Heart right ventricle (tissue), 16 donors: Measurements from ENCODE around the gene LYPD1. TPM values are rescaled to one million over a fixed set of nuclear protein-coding genes. Genes with fewer than 3 reads are reported as not detected.

Experiments used
- ATAC-seq, 8 donors: fragments of 200-7000 bp; cut with Tn5 transposase; one replicate each; pipeline ENCODE4 v1.9.1; 2020; ENCODE audit warnings: mild to moderate bottlenecking in 8 of 8, moderate library complexity in 8 of 8, moderate number of reproducible peaks in 1 of 8
- DNase-seq, 2 donors: peaks; one replicate each; pipeline ENCODE4 v3.0.0-alpha.2; 2020
- H3K27ac ChIP-seq, 10 donors: fragments of 200-600 bp; sonication (generic) in 2 of 10; one replicate each; pipeline versions ENCODE4 v1.5.0 to v1.8.0; 2020 to 2022; ENCODE audit warnings: mild to moderate bottlenecking in 3 of 10
- H3K27me3 ChIP-seq, 7 donors: fragments of 200-600 bp; one replicate each; pipeline ENCODE4 v1.8.0; 2021 to 2022; ENCODE audit warnings: mild to moderate bottlenecking in 2 of 7
- H3K36me3 ChIP-seq, 9 donors: fragments of 200-600 bp; sonication (generic) in 1 of 9; one replicate each; pipeline versions ENCODE4 v1.5.0 to v1.8.0; 2020 to 2022; ENCODE audit warnings: mild to moderate bottlenecking in 2 of 9
- H3K4me1 ChIP-seq, 9 donors: fragments of 200-600 bp; sonication (generic) in 1 of 9; one replicate each; pipeline versions ENCODE4 v1.5.0 to v1.8.0; 2020 to 2022; ENCODE audit warnings: mild to moderate bottlenecking in 4 of 9
- H3K4me3 ChIP-seq, 10 donors: fragments of 200-600 bp; sonication (generic) in 2 of 10; one replicate each; pipeline versions ENCODE4 v1.5.0 to v1.8.0; 2020 to 2022; ENCODE audit warnings: mild to moderate bottlenecking in 7 of 10, moderate library complexity in 2 of 10
- H3K9me3 ChIP-seq, 11 donors: fragments of 200-600 bp in 10 of 11; sonication (generic) in 2 of 11; one replicate each; pipeline versions ENCODE4 v1.5.0 to v1.8.0; 2013 to 2022; ENCODE audit warnings: mild to moderate bottlenecking in 2 of 11, control low read depth in 1 of 11, moderate library complexity in 1 of 11
- CTCF ChIP-seq, 9 donors: fragments of 200-600 bp; sonication (generic) in 2 of 9; IDR thresholded peaks; one replicate each; pipeline versions ENCODE4 v1.5.0 to v1.8.0; 2021 to 2022; ENCODE audit warnings: antibody characterized with exemption in 9 of 9, mild to moderate bottlenecking in 5 of 9, moderate library complexity in 1 of 9
- WGBS, 2 donors: extraction: QIAGEN DNeasy Blood & Tissue Kit; methylation state at CpG; one replicate each; pipeline ENCODE4 v1.1.7; 2013; ENCODE audit warnings: inconsistent platforms in 1 of 2; 5-methylcytosine and 5-hydroxymethylcytosine counted together
- intact Hi-C, 10 donors: fragments of 100-400 bp; cut with DNase I; formaldehyde crosslinking; loops; one replicate each; pipeline versions ENCODE4 v1.11.1 to v1.14.2; 2022
- long read RNA-seq, 3 donors: library from polyadenylated mRNA; unstranded; transcript quantifications; one replicate each; pipeline ENCODE4 v2.0.0, GENCODE V29; 2020 to 2021
- polyA plus RNA-seq, 2 donors: library from polyadenylated mRNA; stranded (reverse); fragments of 200-250 nt; gene quantifications; one replicate each; pipeline ENCODE4 v1.2.3, GENCODE V29; 2013
- total RNA-seq, 10 donors: library from RNA; stranded (reverse); fragmentation: NEBNext Ultra II Directional in 3 of 10; extraction: Animal tissue kit (Norgen Biotek cat#: 25700) in 3 of 10; gene quantifications; one replicate each; pipeline versions ENCODE4 v1.2.1 to v1.2.4, GENCODE V29; 2021 to 2023
- donor health status: Arrhythmogenic right ventricular cardiomyopathy.
- donor health status: ischemic (EF 13 %, LVEDD 7.1; RV severe dilation, severe dysfunction).
- donor health status: healthy with polysubstance abuse.
- donor health status: DM: no; HTN: yes; CAD: no.
- donor health status: DM: no; HTN: no; CAD: no.
- donor health status: ischemic (EF 25% LVEDD 6.9; RV normal size, moderate dysfunction).
- donor health status: ischemic (EF 25% LVEDD 5.7; RV mildly dilated, moderate dysfunction).
- donor health status: healthy.
- donor health status: DM: yes; HTN: yes; CAD: no.
- donor health status: Ischemic cardiomyopathy.
- donor health status: ischemic (EF 35%, LVEDD 5.7; RV mildly dilated, moderate dysfunction).
- donor health status: nonischemic (EF 11% LVEDD 7.7; RV severe dilation, severe dysfunction).
- donor health status: DM: yes; HTN: yes; CAD: no.
- donor health status: PGD.
- donor health status: ischemic (EF 29% LVEDD 5.4; RV normal size, mild dysfunction).
- donor health status: nonischemic (EF 23%, LVEDD 6.1; RV moderate dilation, normal function).

LYPD1 gene
- under 1 TPM in 8 of 10 donors, not detected in 2; 0.16 to 0.72 (median 0.39) TPM for total RNA-seq
- under 1 TPM in 1 of 2 donors, not detected in 1; 0.64 TPM for polyA plus RNA-seq
- long read RNA-seq, donor 1, result 0 reads
- long read RNA-seq, donor 2, result 0 reads
- long read RNA-seq, donor 3, partial matches to known transcripts, result 0 of 2 reads
- long read RNA-seq, donor 3, other reads (novel, unspliced or antisense), result 1 of 2 reads

- no peak for TF ChIP-seq CTCF (IDR thresholded peaks at IDR 0.05)
- no peak within 1 kb of the TSS for H3K27ac ChIP-seq
- no peak for DNase-seq
- 1% methylated on average over 57 to 59 of the region's 59 CpGs for WGBS, 2 donors
- H3K36me3 ChIP-seq, result no peaks in the 10 kb centered on the region
- H3K4me3 ChIP-seq, result peak within 1 kb of the TSS; percentile 40 to 63 (median 51)
- intact Hi-C loops, result loop anchor here in 1 of 10 donors (10.0 kb wide), 1 partner anchor 505 kb away; no protein-coding TSS in a partner anchor
- peak; percentile 24 to 70 (median 42) for ATAC-seq
- peaks cover 9 to 37% (median 24%) of the 10 kb centered on the region in 9 donors for H3K4me1 ChIP-seq
- no peaks in the 10 kb centered on the region for H3K9me3 ChIP-seq
- H3K27me3 ChIP-seq, result peaks cover 7 to 76% (median 61%) of the 10 kb centered on the region in 7 donors
These were observed at the start of gene LYPD1 for GRCh38 chr2:132669908-132670495. Gene LYPD1, minus strand, starts transcription at chr2:132670205. Its CDS starts 273 bp downstream, at chr2:132669932.

DNA sequence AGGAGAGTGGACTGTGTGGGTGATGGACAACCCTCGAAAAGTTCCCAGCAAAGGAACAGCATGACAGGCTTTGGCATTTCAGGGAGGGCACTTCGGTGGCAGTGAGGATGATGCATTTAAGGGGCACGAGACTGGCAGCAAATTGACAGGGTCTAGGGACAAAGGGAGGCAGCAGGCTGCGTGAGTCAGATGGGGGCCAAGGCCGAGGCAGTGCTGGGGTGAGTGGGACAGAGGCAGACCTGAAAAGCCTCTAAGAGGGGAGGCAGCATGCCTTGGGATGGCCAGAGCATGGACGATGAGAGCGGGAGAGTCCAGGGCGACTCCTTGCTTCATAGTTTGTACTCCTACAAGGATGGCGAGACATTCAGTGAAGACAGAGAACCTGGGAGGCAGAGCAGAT, 49.5 kb upstream of the LYPD1 start:
- DNase-seq (no peak), ATAC-seq (no peak)
- Histone ChIP-seq H3K27me3 (no peaks in the 10 kb centered on the region), H3K4me1 (peaks cover 0 to 7% (median 0%) of the 10 kb centered on the region in 9 donors), H3K36me3 (no peaks in the 10 kb centered on the region), H3K9me3 (no peaks in the 10 kb centered on the region), H3K27ac (no peak overlapping the region), H3K4me3 (no peak overlapping the region)
- intact Hi-C loops, result no loop called here
- 79 to 91% methylated on average over 9 of the region's 9 CpGs for WGBS, 2 donors
- TF ChIP-seq CTCF (IDR thresholded peaks at IDR 0.05), result no peak

- TF ChIP-seq CTCF (IDR thresholded peaks at IDR 0.05), result no peak
- Histone ChIP-seq H3K9me3 (no peaks in the 10 kb centered on the region), H3K27ac (no peak overlapping the region), H3K27me3 (no peaks in the 10 kb centered on the region), H3K36me3 (no peaks in the 10 kb centered on the region), H3K4me3 (no peak overlapping the region), H3K4me1 (peaks cover 0 to 7% (median 0%) of the 10 kb centered on the region in 9 donors)
- intact Hi-C loops, result no loop called here
- ATAC-seq, result no peak
- DNase-seq, result no peak
- WGBS, 2 donors, result 77 to 79% methylated on average over 2 of the region's 2 CpGs
These were observed 46.9 kb upstream of the LYPD1 start for GRCh38 chr2:132716954-132717353.

DNA sequence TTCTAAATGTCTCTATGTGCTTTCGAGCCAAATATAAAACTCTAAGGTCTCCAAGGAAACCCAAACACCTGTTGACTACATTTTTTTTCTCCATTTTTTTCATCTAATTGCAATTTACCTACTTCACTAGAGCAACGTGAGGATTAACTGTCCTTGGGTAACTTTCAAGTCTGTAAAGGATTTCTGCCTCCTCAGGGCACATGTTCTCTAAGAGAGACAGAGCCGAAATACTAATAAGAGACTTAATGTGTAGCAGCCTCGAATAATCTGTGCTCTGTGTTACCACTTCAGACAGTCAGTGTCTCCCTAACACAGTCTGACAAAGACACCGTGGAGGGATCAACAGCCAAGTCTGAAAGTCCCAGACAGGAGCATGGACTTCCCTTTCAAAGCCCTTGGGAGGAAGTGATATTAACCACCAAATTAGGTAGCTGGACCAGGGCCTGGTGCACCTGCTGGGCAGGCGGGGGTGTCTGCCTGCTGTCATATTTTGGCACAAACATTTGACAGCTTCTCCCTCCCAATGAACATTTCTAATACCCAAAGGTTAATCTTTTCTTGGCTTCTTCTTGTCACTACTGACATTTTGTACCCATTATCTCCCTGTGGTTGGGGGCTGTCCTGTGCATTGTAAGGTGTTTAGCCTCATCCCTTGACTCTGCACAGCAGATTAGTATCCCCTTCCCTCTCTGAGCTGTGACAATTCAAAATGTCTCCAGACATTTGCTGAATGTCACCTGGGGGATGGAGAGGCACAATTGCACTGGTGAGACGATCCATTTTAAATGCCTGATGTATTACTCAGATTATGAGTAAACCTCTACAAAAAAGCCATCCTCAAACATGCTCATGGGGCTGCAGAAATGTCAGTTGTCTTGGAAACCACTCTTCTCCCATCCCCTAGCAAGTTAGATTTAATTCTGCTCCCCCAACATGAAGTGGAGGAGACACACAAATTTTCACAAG, 45.7 kb upstream of the LYPD1 start:
- ATAC-seq (peak in 2 of 8 donors; percentile 28 to 38), DNase-seq (no peak)
- no peaks in the 10 kb centered on the region for H3K36me3 ChIP-seq
- no peaks in the 10 kb centered on the region for H3K27me3 ChIP-seq
- no peak overlapping the region for H3K4me3 ChIP-seq
- no peak for TF ChIP-seq CTCF (IDR thresholded peaks at IDR 0.05)
- no peaks in the 10 kb centered on the region for H3K9me3 ChIP-seq
- peaks cover 0 to 7% (median 0%) of the 10 kb centered on the region in 9 donors for H3K4me1 ChIP-seq
- no peak overlapping the region for H3K27ac ChIP-seq
- intact Hi-C loops, result no loop called here
- WGBS, 2 donors, result 58 to 63% methylated on average over 7 of the region's 7 CpGs
